IMR-90 (cell line): Measurements from ENCODE around the gene GNRH2. TPM values are rescaled to one million over a fixed set of nuclear protein-coding genes. Genes with fewer than 3 reads are reported as not detected.

ENCODE experiments used
- ATAC-seq: fragments of 200-7000 bp; cut with Tn5 transposase; 2 replicates; pipeline ENCODE4 v1.9.1; 2020; ENCODE audit warnings: low read depth, mild to moderate bottlenecking, moderate library complexity
- BruUV-seq: library from RNA; stranded (reverse); fragments of 400-500 nt; replicated peaks from 2 replicates; lab custom pipeline; 2021; lab: Mats Ljungman, UMichigan
- CTCF ChIA-PET: fragments of 300-600 bp; formaldehyde crosslinking; extraction: SDS; loops from one replicate; lab custom pipeline; 2021; ENCODE audit warnings: antibody characterized with exemption; lab: Yijun Ruan, JAX
- POLR2A ChIA-PET: fragments of 300-600 bp; sonication (Branson Sonifier 250); formaldehyde crosslinking; loops from one replicate; lab custom pipeline; 2022; ENCODE audit warnings: antibody characterized with exemption; ENCODE audit not compliant: unreplicated experiment; lab: Charles Lee
- DNase-seq: peaks from one replicate; pipeline ENCODE4 v3.0.0; 2013
- H2AFZ ChIP-seq: replicated peaks from 2 replicates; pipeline ENCODE3; 2013; ENCODE audit warnings: low read length, mild to moderate bottlenecking; ENCODE audit not compliant: poor library complexity
- H2AK5ac ChIP-seq: 2 replicates; pipeline ENCODE4 v1.6.1; 2013; ENCODE audit warnings: low read depth, low read length, inconsistent platforms
- H2AK9ac ChIP-seq: replicated peaks from 2 replicates; pipeline ENCODE3; 2013; ENCODE audit warnings: mild to moderate bottlenecking, low read depth, low read length, moderate library complexity; ENCODE audit not compliant: poor library complexity
- H2BK120ac ChIP-seq: 2 replicates; pipeline ENCODE4 v1.6.1; 2013; ENCODE audit warnings: low read depth, low read length, inconsistent platforms
- H2BK15ac ChIP-seq: 3 replicates; pipeline ENCODE4 v1.6.1; 2013; ENCODE audit warnings: low read depth, low read length, inconsistent platforms
- H2BK20ac ChIP-seq: 2 replicates; pipeline ENCODE4 v1.6.1; 2013; ENCODE audit warnings: low read depth, mild to moderate bottlenecking, inconsistent platforms, low read length, moderate library complexity
- H2BK5ac ChIP-seq: 2 replicates; pipeline ENCODE4 v1.6.1; 2013; ENCODE audit warnings: mild to moderate bottlenecking, low read depth, low read length, inconsistent platforms; ENCODE audit not compliant: poor library complexity, severe bottlenecking
- H3K14ac ChIP-seq: replicated peaks from 2 replicates; pipeline ENCODE4 v1.6.1; 2013; ENCODE audit warnings: low read depth, low read length, inconsistent platforms
- H3K18ac ChIP-seq: 2 replicates; pipeline ENCODE4 v1.6.1; 2013; ENCODE audit warnings: low read depth, low read length, control low read depth
- H3K23ac ChIP-seq: 2 replicates; pipeline ENCODE4 v1.6.1; 2013; ENCODE audit warnings: low read depth, low read length, inconsistent platforms
- H3K27ac ChIP-seq: 2 replicates; pipeline ENCODE4 v1.5.1; 2013; ENCODE audit warnings: mild to moderate bottlenecking, control low read depth, low read length; ENCODE audit not compliant: insufficient read depth
- H3K27me3 ChIP-seq: 2 replicates; pipeline ENCODE4 v1.6.1; 2013; ENCODE audit warnings: low read length; ENCODE audit not compliant: control insufficient read depth, insufficient read depth
- H3K36me3 ChIP-seq: 2 replicates; pipeline ENCODE4 v1.6.1; 2013; ENCODE audit warnings: low read length, mixed read lengths; ENCODE audit not compliant: control insufficient read depth, insufficient read depth
- H3K4ac ChIP-seq: 2 replicates; pipeline ENCODE4 v1.6.1; 2013; ENCODE audit warnings: low read depth, low read length, inconsistent platforms
- H3K4me1 ChIP-seq: 2 replicates; pipeline ENCODE4 v1.6.1; 2013; ENCODE audit warnings: low read length, mixed read lengths; ENCODE audit not compliant: control insufficient read depth, insufficient read depth
- H3K4me2 ChIP-seq: 2 replicates; pipeline ENCODE4 v1.6.1; 2013; ENCODE audit warnings: low read depth, mild to moderate bottlenecking, control low read depth, low read length, moderate library complexity
- H3K4me3 ChIP-seq: 2 replicates; pipeline ENCODE4 v1.5.1; 2013; ENCODE audit warnings: low read depth, mild to moderate bottlenecking, control low read depth, low read length, moderate library complexity; ENCODE audit not compliant: insufficient read depth
- H3K56ac ChIP-seq: 2 replicates; pipeline ENCODE4 v1.6.1; 2013; ENCODE audit warnings: low read length, inconsistent platforms; ENCODE audit not compliant: insufficient read depth; ENCODE audit errors: extremely low read depth
- H3K79me1 ChIP-seq, 2 experiments: 2 replicates each; pipeline ENCODE4 v1.6.1; 2013; ENCODE audit warnings: low read length in 2 of 2, inconsistent platforms in 1 of 2, low read depth in 1 of 2
- H3K9ac ChIP-seq: 2 replicates; pipeline ENCODE4 v1.6.1; 2013; ENCODE audit warnings: low read depth, low read length, control low read depth
- H3K9me1 ChIP-seq: 2 replicates; pipeline ENCODE4 v1.6.1; 2013; ENCODE audit warnings: low read length, inconsistent platforms; ENCODE audit not compliant: insufficient read depth
- H3K9me3 ChIP-seq: 2 replicates; pipeline ENCODE4 v1.6.1; 2013; ENCODE audit warnings: low read length; ENCODE audit not compliant: control insufficient read depth, insufficient read depth
- H4K20me1 ChIP-seq: 2 replicates; pipeline ENCODE4 v1.6.1; 2013; ENCODE audit warnings: low read length, inconsistent platforms; ENCODE audit not compliant: insufficient read depth
- H4K5ac ChIP-seq: 2 replicates; pipeline ENCODE4 v1.6.1; 2013; ENCODE audit warnings: mild to moderate bottlenecking, low read depth, low read length, control low read depth
- H4K8ac ChIP-seq, 2 experiments: 2 replicates each; pipeline ENCODE4 v1.6.1; 2013; ENCODE audit warnings: low read depth in 2 of 2, low read length in 2 of 2, control low read depth in 1 of 2, inconsistent platforms in 1 of 2
- H4K91ac ChIP-seq: 2 replicates; pipeline ENCODE4 v1.6.1; 2013; ENCODE audit warnings: low read depth, low read length, inconsistent platforms; ENCODE audit not compliant: insufficient read depth
- BHLHE40 ChIP-seq: fragments of 150-350 bp; IDR thresholded peaks from 2 replicates; pipeline ENCODE4 v1.6.1; 2016; ENCODE audit warnings: mild to moderate bottlenecking, low read depth, low read length
- CHD1 ChIP-seq: IDR thresholded peaks from 2 replicates; pipeline ENCODE4 v1.6.1; 2012; ENCODE audit warnings: low read depth, low read length, improper control_type of control experiment
- CTCF ChIP-seq: conservative IDR thresholded peaks from 2 replicates; pipeline ENCODE4 v1.5.1; 2012; ENCODE audit warnings: mild to moderate bottlenecking, low read depth, low read length, improper control_type of control experiment
- ELK1 ChIP-seq: fragments of 150-350 bp; IDR thresholded peaks from 2 replicates; pipeline ENCODE4 v1.6.1; 2016; ENCODE audit warnings: low read depth, mild to moderate bottlenecking, low read length, moderate library complexity, borderline replicate concordance
- MAFK ChIP-seq: IDR thresholded peaks from 2 replicates; pipeline ENCODE4 v1.6.1; 2012; ENCODE audit warnings: low read depth, low read length, improper control_type of control experiment
- MAZ ChIP-seq: IDR thresholded peaks from 2 replicates; pipeline ENCODE4 v1.6.1; 2012; ENCODE audit warnings: low read depth, mild to moderate bottlenecking, low read length, improper control_type of control experiment, moderate library complexity, borderline replicate concordance
- MXI1 ChIP-seq: IDR thresholded peaks from 2 replicates; pipeline ENCODE4 v1.6.1; 2012; ENCODE audit warnings: low read depth, mild to moderate bottlenecking, low read length, moderate library complexity, borderline replicate concordance
- NFE2L2 ChIP-seq: fragments of 150-350 bp; IDR thresholded peaks from 2 replicates; pipeline ENCODE4 v1.6.1; 2016; ENCODE audit warnings: low read depth, mild to moderate bottlenecking, low read length
- RCOR1 ChIP-seq: IDR thresholded peaks from 2 replicates; pipeline ENCODE4 v1.6.1; 2012; ENCODE audit warnings: mild to moderate bottlenecking, low read length, improper control_type of control experiment; ENCODE audit not compliant: insufficient replicate concordance
- RFX5 ChIP-seq: IDR thresholded peaks from 2 replicates; pipeline ENCODE4 v1.8.0; 2012; ENCODE audit warnings: low read depth, mild to moderate bottlenecking, low read length, moderate library complexity
- SMC3 ChIP-seq: fragments of 150-350 bp; IDR thresholded peaks from 2 replicates; pipeline ENCODE4 v1.6.1; 2016; ENCODE audit warnings: low read depth, mild to moderate bottlenecking, antibody characterized with exemption, low read length, moderate library complexity
- USF2 ChIP-seq: fragments of 150-350 bp; IDR thresholded peaks from 2 replicates; pipeline ENCODE4 v1.6.1; 2017; ENCODE audit warnings: mild to moderate bottlenecking, antibody characterized with exemption, low read length, low read depth
- WGBS, 2 experiments: methylation state at CpG; one replicate each; pipeline versions ENCODE4 v1.1.5 to v1.1.7; 2013; ENCODE audit warnings: missing lambda C conversion rate in 2 of 2; ENCODE audit not compliant: insufficient read length in 1 of 2; ENCODE audit errors: extremely low coverage in 2 of 2; 5-methylcytosine and 5-hydroxymethylcytosine counted together
- dilution Hi-C: fragments of 300-500 bp; cut with HindIII; formaldehyde crosslinking; loops from one replicate; pipeline ENCODE4 v1.14.3; 2018; ENCODE audit warnings: low sequenced_read_pairs; ENCODE audit not compliant: unreplicated experiment
- in situ Hi-C: fragments of 300-500 bp; cut with MboI; formaldehyde crosslinking; loops from 3 replicates; pipeline ENCODE4 v1.14.3; 2019; ENCODE audit warnings: low sequenced_read_pairs, inconsistent platforms, mixed read lengths
- intact Hi-C: fragments of 100-400 bp; cut with micrococcal nuclease; formaldehyde crosslinking; loops from 2 replicates; pipeline ENCODE4 v1.10.0; 2022
- polyA plus RNA-seq, 3 experiments: library from polyadenylated mRNA; depleted of rRNA; stranded (reverse); fragments of >200 nt; gene quantifications; 2 replicates each; pipeline ENCODE4 v1.2.3, GENCODE V29; 2012; ENCODE audit warnings: low replicate concordance in 1 of 3
- total RNA-seq: library from RNA; depleted of rRNA; stranded (reverse); fragments of >200 nt; gene quantifications from 2 replicates; pipeline ENCODE4 v1.2.3, GENCODE V29; 2012

The GNRH2 gene
- total and polyA plus RNA-seq, 2 of the 4 experiments (the other 2 are of a cell fraction) = 0.18 to 0.21 TPM

GRCh38 chr20:3090565-3090964 is 47.1 kb downstream of the GNRH2 start:
- Histone ChIP-seq H3K4ac (no peak overlapping the region), H2AK5ac (no peak overlapping the region), H2BK20ac (no peak overlapping the region), H3K9me1 (peaks cover 2% of the 10 kb centered on the region; the same call in 1 of the 2 replicates), H3K23ac (no peak overlapping the region), H3K27me3 (peaks cover 39% of the 10 kb centered on the region), H3K9ac (no peak overlapping the region), H4K91ac (no peak overlapping the region), H4K8ac (no peak overlapping the region), H2BK5ac (no peak overlapping the region), H3K27ac (no peak overlapping the region), H3K4me1 (no peaks in the 10 kb centered on the region), H3K79me1 (no peaks in the 10 kb centered on the region), H3K4me2 (no peak overlapping the region), H3K18ac (no peak overlapping the region), H2BK120ac (no peak overlapping the region), H3K4me3 (no peak overlapping the region), H2AFZ (no peak overlapping the region), H2AK9ac (no peak overlapping the region), H3K36me3 (no peaks in the 10 kb centered on the region), H3K9me3 (no peaks in the 10 kb centered on the region), H3K14ac (no peak overlapping the region), H4K20me1 (no peaks in the 10 kb centered on the region), H2BK15ac (no peak overlapping the region), H3K56ac (no peak overlapping the region), H4K5ac (no peak overlapping the region)
- ChIA-PET CTCF (no interaction called here), POLR2A (no interaction called here)
- ATAC-seq = no peak
- no CpG with 5 or more reads among the region's 1 CpG for whole genome bisulfite sequencing, 2 experiments
- no peak for TF ChIP-seq CTCF
- no peak for TF ChIP-seq MAZ
- TF ChIP-seq BHLHE40 = no peak
- no peak for TF ChIP-seq RCOR1
- no peak for TF ChIP-seq CHD1
- no peak for TF ChIP-seq NFE2L2
- no peak for TF ChIP-seq ELK1
- TF ChIP-seq RFX5 = no peak
- TF ChIP-seq MXI1 = no peak
- no peak for TF ChIP-seq USF2
- TF ChIP-seq MAFK = no peak
- no peak for TF ChIP-seq SMC3
- dilution Hi-C loops (no loop called here), in situ Hi-C loops (no loop called here), intact Hi-C loops (no loop called here)
- BruUV-seq = no TSS peak
- DNase-seq = no peak
